Panc1 (cell line): Measurements from ENCODE around the gene ZFP90. TPM values are rescaled to one million over a fixed set of nuclear protein-coding genes. Genes with fewer than 3 reads are reported as not detected.

Experiments used
- ATAC-seq: fragments of 200-7000 bp; cut with Tn5 transposase; 2 replicates; pipeline ENCODE4 v1.9.1; 2020; ENCODE audit warnings: mild to moderate bottlenecking, moderate library complexity
- BruUV-seq: library from RNA; stranded (reverse); fragments of 400-500 nt; replicated peaks from 2 replicates; lab custom pipeline; 2021; lab: Mats Ljungman, UMichigan
- CTCF ChIA-PET: fragments of 300-600 bp; sonication (Branson Sonifier 250); formaldehyde crosslinking; loops from one replicate; lab custom pipeline; 2022; ENCODE audit warnings: antibody characterized with exemption; lab: Charles Lee
- POLR2A ChIA-PET: fragments of 300-600 bp; sonication (Branson Sonifier 250); formaldehyde crosslinking; loops from one replicate; lab custom pipeline; 2022; ENCODE audit warnings: antibody characterized with exemption; lab: Charles Lee
- DNase-seq: peaks from one replicate; pipeline ENCODE4 v3.0.0-alpha.2; 2010; ENCODE audit warnings: low read depth, low spot score
- H3K27ac ChIP-seq: 2 replicates; pipeline ENCODE4 v1.5.1; 2011; ENCODE audit warnings: mild to moderate bottlenecking, low read length, inconsistent platforms
- H3K27me3 ChIP-seq: fragments of 200-500 bp; sonication (Bioruptor generic); 2 replicates; pipeline ENCODE4 v1.6.0; 2014; ENCODE audit warnings: low read length, inconsistent platforms; ENCODE audit not compliant: control insufficient read depth, insufficient read depth
- H3K36me3 ChIP-seq: fragments of 200-500 bp; sonication (Bioruptor generic); 2 replicates; pipeline ENCODE4 v1.5.1; 2014; ENCODE audit warnings: inconsistent platforms, mild to moderate bottlenecking, low read length, moderate library complexity; ENCODE audit not compliant: control insufficient read depth, insufficient read depth
- H3K4me1 ChIP-seq: 2 replicates; pipeline ENCODE4 v1.5.1; 2011; ENCODE audit warnings: inconsistent platforms, mild to moderate bottlenecking, low read length, moderate library complexity; ENCODE audit not compliant: control insufficient read depth, insufficient read depth
- H3K4me3 ChIP-seq, 2 experiments: 2 replicates each; pipeline ENCODE4 v1.5.1; 2011 to 2012; ENCODE audit warnings: low read depth in 2 of 2, low read length in 2 of 2, mild to moderate bottlenecking in 2 of 2, inconsistent platforms in 1 of 2, moderate library complexity in 1 of 2
- H3K9me3 ChIP-seq: fragments of 200-500 bp; sonication (Bioruptor generic); 2 replicates; pipeline ENCODE4 v1.5.1; 2014; ENCODE audit warnings: low read depth, mild to moderate bottlenecking, inconsistent platforms, low read length, moderate library complexity; ENCODE audit not compliant: control insufficient read depth, insufficient read depth
- POLR2AphosphoS5 ChIP-seq: IDR thresholded peaks from 2 replicates; pipeline ENCODE4 v1.6.1; 2012; ENCODE audit warnings: mild to moderate bottlenecking, low read depth, low read length, moderate library complexity
- SIN3A ChIP-seq: IDR thresholded peaks from 2 replicates; pipeline ENCODE4 v1.6.1; 2012; ENCODE audit warnings: low read depth, mild to moderate bottlenecking, low read length, moderate library complexity, borderline replicate concordance; ENCODE audit not compliant: insufficient read depth
- TCF7L2 ChIP-seq: IDR thresholded peaks from 2 replicates; pipeline ENCODE4 v1.6.1; 2011; ENCODE audit warnings: mild to moderate bottlenecking, low read depth, low read length, inconsistent platforms
- in situ Hi-C: cut with HindIII; loops from 2 replicates; pipeline ENCODE4 v1.10.0; 2016; ENCODE audit warnings: low sequenced_read_pairs, low pct_unique_long_range_greater_than_20kb
- intact Hi-C: fragments of 100-400 bp; cut with micrococcal nuclease; formaldehyde crosslinking; loops from one replicate; pipeline ENCODE4 v1.10.0; 2022; ENCODE audit not compliant: unreplicated experiment
- total RNA-seq: library from RNA; stranded (reverse); gene quantifications from one replicate; pipeline ENCODE4 v1.2.1, GENCODE V29; 2021; ENCODE audit not compliant: unreplicated experiment
- TF ChIP-seq, protein P1 (sequence below), 2 experiments: IDR thresholded peaks; 2 replicates each; pipeline ENCODE4 v1.6.1; 2011 to 2012; ENCODE audit warnings: low read depth in 2 of 2, control low read depth in 1 of 2, low read length in 1 of 2, mild to moderate bottlenecking in 1 of 2, moderate library complexity in 1 of 2; ENCODE audit not compliant: insufficient read depth in 1 of 2
- TF ChIP-seq, protein P2 (sequence below): fragments of 450-650 bp; IDR thresholded peaks from 2 replicates; pipeline ENCODE4 v1.5.1; 2017; ENCODE audit warnings: mild to moderate bottlenecking

ZFP90 gene
- total RNA-seq, 1 experiment from 2014 or later: 16.8 TPM

DNA sequence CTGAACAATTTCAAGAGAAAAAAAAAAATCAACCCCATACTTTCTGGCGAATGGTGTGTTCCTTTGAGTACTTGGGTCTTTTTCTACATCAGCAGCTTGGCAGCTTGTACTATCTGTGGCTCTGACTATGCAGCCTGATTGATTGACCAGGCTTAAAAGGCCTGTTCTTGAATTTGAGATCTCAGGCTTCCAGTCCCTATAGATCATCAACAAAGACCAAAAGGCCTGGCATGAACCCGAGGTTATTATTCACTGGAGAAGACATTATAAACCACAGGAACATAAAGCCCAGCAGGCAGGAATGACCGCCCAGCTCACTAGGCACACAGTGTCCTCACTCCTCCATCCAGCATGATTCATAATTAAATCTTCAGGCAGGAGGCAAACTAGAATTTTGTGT is 73.9 kb downstream of the ZFP90 start:
- POLR2A ChIA-PET: no interaction called here
- no peaks in the 10 kb centered on the region for H3K4me1 ChIP-seq
- no peaks in the 10 kb centered on the region for H3K27me3 ChIP-seq
- TF ChIP-seq SIN3A (no peak), POLR2AphosphoS5 (no peak), TCF7L2 (no peak)
- TF ChIP-seq, protein P1, sequence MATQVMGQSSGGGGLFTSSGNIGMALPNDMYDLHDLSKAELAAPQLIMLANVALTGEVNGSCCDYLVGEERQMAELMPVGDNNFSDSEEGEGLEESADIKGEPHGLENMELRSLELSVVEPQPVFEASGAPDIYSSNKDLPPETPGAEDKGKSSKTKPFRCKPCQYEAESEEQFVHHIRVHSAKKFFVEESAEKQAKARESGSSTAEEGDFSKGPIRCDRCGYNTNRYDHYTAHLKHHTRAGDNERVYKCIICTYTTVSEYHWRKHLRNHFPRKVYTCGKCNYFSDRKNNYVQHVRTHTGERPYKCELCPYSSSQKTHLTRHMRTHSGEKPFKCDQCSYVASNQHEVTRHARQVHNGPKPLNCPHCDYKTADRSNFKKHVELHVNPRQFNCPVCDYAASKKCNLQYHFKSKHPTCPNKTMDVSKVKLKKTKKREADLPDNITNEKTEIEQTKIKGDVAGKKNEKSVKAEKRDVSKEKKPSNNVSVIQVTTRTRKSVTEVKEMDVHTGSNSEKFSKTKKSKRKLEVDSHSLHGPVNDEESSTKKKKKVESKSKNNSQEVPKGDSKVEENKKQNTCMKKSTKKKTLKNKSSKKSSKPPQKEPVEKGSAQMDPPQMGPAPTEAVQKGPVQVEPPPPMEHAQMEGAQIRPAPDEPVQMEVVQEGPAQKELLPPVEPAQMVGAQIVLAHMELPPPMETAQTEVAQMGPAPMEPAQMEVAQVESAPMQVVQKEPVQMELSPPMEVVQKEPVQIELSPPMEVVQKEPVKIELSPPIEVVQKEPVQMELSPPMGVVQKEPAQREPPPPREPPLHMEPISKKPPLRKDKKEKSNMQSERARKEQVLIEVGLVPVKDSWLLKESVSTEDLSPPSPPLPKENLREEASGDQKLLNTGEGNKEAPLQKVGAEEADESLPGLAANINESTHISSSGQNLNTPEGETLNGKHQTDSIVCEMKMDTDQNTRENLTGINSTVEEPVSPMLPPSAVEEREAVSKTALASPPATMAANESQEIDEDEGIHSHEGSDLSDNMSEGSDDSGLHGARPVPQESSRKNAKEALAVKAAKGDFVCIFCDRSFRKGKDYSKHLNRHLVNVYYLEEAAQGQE (IDR thresholded peaks at IDR 0.05; ENCODE audit: insufficient read depth in 1 of 2, low read depth in 2 of 2, low read length in 1 of 2): no peak
- TF ChIP-seq, protein P2, sequence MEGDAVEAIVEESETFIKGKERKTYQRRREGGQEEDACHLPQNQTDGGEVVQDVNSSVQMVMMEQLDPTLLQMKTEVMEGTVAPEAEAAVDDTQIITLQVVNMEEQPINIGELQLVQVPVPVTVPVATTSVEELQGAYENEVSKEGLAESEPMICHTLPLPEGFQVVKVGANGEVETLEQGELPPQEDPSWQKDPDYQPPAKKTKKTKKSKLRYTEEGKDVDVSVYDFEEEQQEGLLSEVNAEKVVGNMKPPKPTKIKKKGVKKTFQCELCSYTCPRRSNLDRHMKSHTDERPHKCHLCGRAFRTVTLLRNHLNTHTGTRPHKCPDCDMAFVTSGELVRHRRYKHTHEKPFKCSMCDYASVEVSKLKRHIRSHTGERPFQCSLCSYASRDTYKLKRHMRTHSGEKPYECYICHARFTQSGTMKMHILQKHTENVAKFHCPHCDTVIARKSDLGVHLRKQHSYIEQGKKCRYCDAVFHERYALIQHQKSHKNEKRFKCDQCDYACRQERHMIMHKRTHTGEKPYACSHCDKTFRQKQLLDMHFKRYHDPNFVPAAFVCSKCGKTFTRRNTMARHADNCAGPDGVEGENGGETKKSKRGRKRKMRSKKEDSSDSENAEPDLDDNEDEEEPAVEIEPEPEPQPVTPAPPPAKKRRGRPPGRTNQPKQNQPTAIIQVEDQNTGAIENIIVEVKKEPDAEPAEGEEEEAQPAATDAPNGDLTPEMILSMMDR: no peak
- no peak overlapping the region for H3K27ac ChIP-seq
- in situ Hi-C loops (no loop called here), intact Hi-C loops (no loop called here)
- H3K4me3 ChIP-seq: no peak overlapping the region
- no TSS peak for BruUV-seq
- ATAC-seq (no peak), DNase-seq (no peak)
- CTCF ChIA-PET: no interaction called here
- peaks cover 3% of the 10 kb centered on the region; the same call in 1 of the 2 replicates for H3K9me3 ChIP-seq
- H3K36me3 ChIP-seq: no peaks in the 10 kb centered on the region

DNA sequence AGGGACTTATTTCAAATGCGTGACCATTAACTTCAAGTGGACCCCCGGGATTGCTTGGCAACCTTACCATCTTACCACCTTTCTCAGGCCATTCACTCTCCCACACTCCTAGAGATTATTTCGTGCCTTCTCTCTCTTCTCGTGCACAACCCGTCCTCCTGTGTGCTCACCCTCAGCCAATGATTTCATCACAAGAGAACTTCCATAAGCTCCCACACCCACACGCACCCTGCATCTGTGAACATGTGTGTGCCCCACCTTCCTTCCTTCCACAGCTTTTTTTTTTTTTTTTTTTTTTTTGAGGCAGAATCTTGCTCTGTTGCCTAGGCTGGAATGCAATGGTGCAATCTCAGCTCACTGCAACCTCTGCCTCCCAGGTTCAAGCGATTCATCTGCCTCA is 78.6 kb downstream of the ZFP90 start:
- in situ Hi-C loops (no loop called here), intact Hi-C loops (no loop called here)
- DNase-seq (no peak), ATAC-seq (no peak)
- CTCF ChIA-PET: no interaction called here
- Histone ChIP-seq H3K9me3 (peaks cover 3% of the 10 kb centered on the region; the same call in 1 of the 2 replicates), H3K36me3 (no peaks in the 10 kb centered on the region), H3K27ac (no peak overlapping the region), H3K4me1 (no peaks in the 10 kb centered on the region), H3K4me3 (no peak overlapping the region), H3K27me3 (no peaks in the 10 kb centered on the region)
- POLR2A ChIA-PET: no interaction called here
- TF ChIP-seq SIN3A (no peak), TCF7L2 (no peak), POLR2AphosphoS5 (no peak)
- TF ChIP-seq, protein P2: no peak
- TF ChIP-seq, protein P1 (IDR thresholded peaks at IDR 0.05; ENCODE audit: insufficient read depth in 1 of 2, low read depth in 2 of 2, low read length in 1 of 2): no peak
- no TSS peak for BruUV-seq
